MCF 10A (cell line): ENCODE data around the gene SLC66A1. TPM values are rescaled to one million over a fixed set of nuclear protein-coding genes. Genes with fewer than 3 reads are reported as not detected.

Experiments used
- BruUV-seq: library from RNA; stranded (reverse); fragments of 400-500 nt; replicated peaks from 2 replicates; lab custom pipeline; 2021; lab: Mats Ljungman, UMichigan
- CTCF ChIA-PET: fragments of 300-600 bp; sonication (Branson Sonifier 250); formaldehyde crosslinking; extraction: SDS; loops from one replicate; lab custom pipeline; 2021; ENCODE audit warnings: antibody characterized with exemption, inconsistent platforms; lab: Yijun Ruan, JAX
- POLR2A ChIA-PET: fragments of 300-600, 350-650 bp; sonication (Branson Sonifier 250); formaldehyde crosslinking; extraction: SDS; loops from one replicate; lab custom pipeline; 2020; ENCODE audit warnings: antibody characterized with exemption, inconsistent platforms; lab: Yijun Ruan, JAX
- DNase-seq: peaks from one replicate; pipeline ENCODE4 v3.0.0-alpha.2; 2018; ENCODE audit not compliant: unreplicated experiment
- H3K27ac Mint-ChIP-seq: one replicate; pipeline ENCODE4 v1.8.0; 2022; ENCODE audit warnings: mild to moderate bottlenecking, low read depth, mixed read lengths; ENCODE audit not compliant: unreplicated experiment
- H3K27me3 Mint-ChIP-seq: one replicate; pipeline ENCODE4 v1.8.0; 2022; ENCODE audit warnings: mixed read lengths; ENCODE audit not compliant: insufficient read depth, unreplicated experiment
- H3K36me3 Mint-ChIP-seq: one replicate; pipeline ENCODE4 v1.8.0; 2022; ENCODE audit warnings: mild to moderate bottlenecking, moderate library complexity, mixed read lengths; ENCODE audit not compliant: insufficient read depth, unreplicated experiment
- H3K4me1 Mint-ChIP-seq: one replicate; pipeline ENCODE4 v1.8.0; 2022; ENCODE audit warnings: mixed read lengths; ENCODE audit not compliant: insufficient read depth, unreplicated experiment
- H3K4me3 Mint-ChIP-seq: one replicate; pipeline ENCODE4 v1.8.0; 2022; ENCODE audit warnings: mild to moderate bottlenecking, moderate library complexity, mixed read lengths; ENCODE audit not compliant: unreplicated experiment
- H3K9me3 Mint-ChIP-seq: one replicate; pipeline ENCODE4 v1.8.0; 2022; ENCODE audit warnings: mixed read lengths; ENCODE audit not compliant: unreplicated experiment
- intact Hi-C: fragments of 100-400 bp; cut with micrococcal nuclease; formaldehyde crosslinking; loops from 2 replicates; pipeline ENCODE4 v1.14.1; 2022
- total RNA-seq: library from RNA; stranded (reverse); gene quantifications from 2 replicates; pipeline ENCODE4 v1.2.3, GENCODE V29; 2022
- TF ChIP-seq, protein P1 (sequence below): fragments of 200-600 bp; IDR thresholded peaks from one replicate; pipeline ENCODE4 v1.8.0; 2022; ENCODE audit warnings: antibody characterized with exemption, mild to moderate bottlenecking; ENCODE audit not compliant: unreplicated experiment

SLC66A1 gene
- total RNA-seq, 1 experiment from 2014 or later: 16.2 TPM

GRCh38 chr1:19370453-19371170 is 58.5 kb downstream of the SLC66A1 start:
- BruUV-seq: no TSS peak
- intact Hi-C loops: no loop called here
- Mint-ChIP-seq H3K4me1 (no peaks in the 10 kb centered on the region), H3K27ac (no peak overlapping the region), H3K36me3 (peaks cover 13% of the 10 kb centered on the region), H3K27me3 (no peaks in the 10 kb centered on the region), H3K4me3 (no peak overlapping the region), H3K9me3 (no peaks in the 10 kb centered on the region)
- TF ChIP-seq, protein P1, sequence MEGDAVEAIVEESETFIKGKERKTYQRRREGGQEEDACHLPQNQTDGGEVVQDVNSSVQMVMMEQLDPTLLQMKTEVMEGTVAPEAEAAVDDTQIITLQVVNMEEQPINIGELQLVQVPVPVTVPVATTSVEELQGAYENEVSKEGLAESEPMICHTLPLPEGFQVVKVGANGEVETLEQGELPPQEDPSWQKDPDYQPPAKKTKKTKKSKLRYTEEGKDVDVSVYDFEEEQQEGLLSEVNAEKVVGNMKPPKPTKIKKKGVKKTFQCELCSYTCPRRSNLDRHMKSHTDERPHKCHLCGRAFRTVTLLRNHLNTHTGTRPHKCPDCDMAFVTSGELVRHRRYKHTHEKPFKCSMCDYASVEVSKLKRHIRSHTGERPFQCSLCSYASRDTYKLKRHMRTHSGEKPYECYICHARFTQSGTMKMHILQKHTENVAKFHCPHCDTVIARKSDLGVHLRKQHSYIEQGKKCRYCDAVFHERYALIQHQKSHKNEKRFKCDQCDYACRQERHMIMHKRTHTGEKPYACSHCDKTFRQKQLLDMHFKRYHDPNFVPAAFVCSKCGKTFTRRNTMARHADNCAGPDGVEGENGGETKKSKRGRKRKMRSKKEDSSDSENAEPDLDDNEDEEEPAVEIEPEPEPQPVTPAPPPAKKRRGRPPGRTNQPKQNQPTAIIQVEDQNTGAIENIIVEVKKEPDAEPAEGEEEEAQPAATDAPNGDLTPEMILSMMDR: no peak
- POLR2A ChIA-PET: interaction anchor here (0.6 kb wide), 1 partner anchor 225 kb away, joined by 5 read pairs; no protein-coding TSS in a partner anchor
- no peak for DNase-seq
- CTCF ChIA-PET: no interaction called here

DNA sequence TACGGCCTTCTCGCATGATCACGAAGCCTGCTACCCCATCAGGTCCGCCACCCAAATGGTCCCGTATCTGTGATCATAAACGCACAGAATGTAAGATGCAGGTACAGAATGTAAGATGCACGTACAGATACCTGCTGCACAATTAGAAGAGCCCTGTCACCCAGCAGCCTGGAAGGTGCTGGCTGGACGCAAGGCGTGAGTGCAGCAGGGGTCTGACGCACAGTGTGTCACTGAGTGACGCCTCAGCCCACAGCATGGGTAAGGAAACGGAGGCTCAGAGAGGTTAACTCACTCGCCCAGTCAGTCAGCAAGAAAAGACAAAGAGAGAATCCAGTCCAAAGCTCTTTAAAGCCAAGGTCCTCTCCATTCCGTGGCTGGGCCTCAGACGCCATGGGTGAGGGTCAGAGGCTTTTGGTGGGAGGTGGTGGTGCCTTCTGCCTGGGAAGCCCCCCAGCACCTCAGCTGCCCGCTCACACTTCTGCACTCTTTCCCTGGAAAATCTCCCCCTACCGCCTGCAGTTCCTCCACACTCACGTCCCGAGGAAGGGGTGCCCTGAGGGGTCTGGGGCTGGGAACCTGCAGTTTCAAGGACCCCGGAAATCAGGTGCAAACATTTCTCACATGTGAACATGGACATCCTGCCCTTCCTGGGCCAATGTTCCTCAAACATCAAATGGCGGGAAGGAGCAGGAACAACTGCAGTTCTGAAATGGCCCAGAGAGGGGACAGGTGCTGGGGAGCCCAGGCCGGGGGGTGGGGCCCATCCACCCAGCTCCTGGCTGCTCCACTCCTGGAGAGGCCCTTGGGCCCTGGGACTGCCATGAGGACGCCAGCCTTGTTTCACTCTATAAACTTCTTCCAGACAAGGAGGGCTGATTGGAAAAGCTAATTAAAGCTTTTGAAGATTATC is 59.4 kb downstream of the SLC66A1 start:
- Mint-ChIP-seq H3K9me3 (no peaks in the 10 kb centered on the region), H3K27ac (no peak overlapping the region), H3K4me3 (no peak overlapping the region), H3K36me3 (peaks cover 17% of the 10 kb centered on the region), H3K27me3 (no peaks in the 10 kb centered on the region), H3K4me1 (no peaks in the 10 kb centered on the region)
- BruUV-seq: no TSS peak
- ChIA-PET POLR2A (no interaction called here), CTCF (no interaction called here)
- DNase-seq: no peak
- intact Hi-C loops: no loop called here
- TF ChIP-seq, protein P1: no peak

- Mint-ChIP-seq H3K27ac (no peak overlapping the region), H3K4me1 (no peaks in the 10 kb centered on the region), H3K27me3 (no peaks in the 10 kb centered on the region), H3K36me3 (peaks cover 22% of the 10 kb centered on the region), H3K4me3 (no peak overlapping the region), H3K9me3 (no peaks in the 10 kb centered on the region)
- no peak for DNase-seq
- no TSS peak for BruUV-seq
- TF ChIP-seq, protein P1: no peak
- POLR2A ChIA-PET: no interaction called here
- CTCF ChIA-PET: no interaction called here
- intact Hi-C loops: no loop called here
Measured at GRCh38 chr1:19372136-19372514, 60.0 kb downstream of the SLC66A1 start.

- H3K4me1 Mint-ChIP-seq: no peaks in the 10 kb centered on the region
- no peak for DNase-seq
- TF ChIP-seq, protein P1: no peak
- no peak overlapping the region for H3K27ac Mint-ChIP-seq
- no peak overlapping the region for H3K4me3 Mint-ChIP-seq
- no TSS peak for BruUV-seq
- no peaks in the 10 kb centered on the region for H3K9me3 Mint-ChIP-seq
- intact Hi-C loops: no loop called here
- peaks cover 22% of the 10 kb centered on the region for H3K36me3 Mint-ChIP-seq
- POLR2A ChIA-PET: interaction anchor here (0.8 to 1.6 kb wide), 2 partner anchors 19 to 64 kb away, joined by 3 to 4 read pairs; no protein-coding TSS in a partner anchor
- CTCF ChIA-PET: interaction anchor here (1.3 kb wide), 1 partner anchor 116 kb away, joined by 3 read pairs; no protein-coding TSS in a partner anchor
- H3K27me3 Mint-ChIP-seq: no peaks in the 10 kb centered on the region
Measured at GRCh38 chr1:19372602-19373001, 60.5 kb downstream of the SLC66A1 start.
